GM18508 (cell line): ENCODE data around the gene OSTN.
A peak's percentile ranks its signal among the peaks of the same experiment; 100 is the strongest.
"Not testable (repeated sequence)": the region's sequence is repeated elsewhere in the genome, so short reads cannot be mapped to it uniquely, and the experiment has no call there.

Experiments used
- ATAC-seq: cut with Tn5 transposase; IDR thresholded peaks from one replicate; pipeline ENCODE4 v1.9.1; 2021; ENCODE audit warnings: moderate number of reproducible peaks; ENCODE audit not compliant: insufficient read depth, unreplicated experiment

OSTN gene

DNA sequence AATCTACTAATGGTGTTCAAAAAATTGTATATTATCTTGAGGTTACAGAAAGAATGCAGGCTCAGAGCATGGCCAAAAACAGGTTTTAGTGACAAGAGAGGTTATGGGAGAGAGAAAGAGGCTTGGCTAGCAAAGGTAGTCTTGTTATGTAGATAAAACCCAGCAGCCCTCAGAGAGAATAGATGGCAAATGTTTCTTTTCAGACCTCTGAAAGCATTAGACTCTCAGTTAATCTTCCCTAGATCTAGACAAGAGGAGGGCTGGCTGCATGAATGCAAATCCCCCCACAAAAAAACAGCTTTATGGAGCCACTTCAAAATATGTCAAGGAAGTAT lies 62.2 kb downstream of the OSTN start:
- no peak for ATAC-seq

DNA sequence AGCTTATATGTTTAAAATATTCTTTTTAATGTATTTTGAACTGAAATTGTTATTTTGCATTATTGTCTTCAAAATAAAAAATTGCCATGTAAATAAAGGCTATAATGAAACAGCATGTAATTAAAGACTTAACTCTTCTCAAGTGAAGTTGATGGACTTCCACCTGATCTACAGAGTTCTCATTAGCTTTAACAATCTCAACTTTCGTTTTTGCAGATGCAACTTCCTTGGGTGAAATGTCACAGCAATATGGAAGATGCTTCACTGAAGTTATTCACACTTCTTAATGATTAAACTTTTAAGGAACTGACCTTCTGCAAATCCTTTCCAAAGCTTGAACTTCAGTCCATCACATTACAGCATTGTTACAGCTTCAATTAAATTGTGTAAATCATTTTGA lies 63.6 kb downstream of the OSTN start:
- peak; percentile 59 for ATAC-seq

DNA sequence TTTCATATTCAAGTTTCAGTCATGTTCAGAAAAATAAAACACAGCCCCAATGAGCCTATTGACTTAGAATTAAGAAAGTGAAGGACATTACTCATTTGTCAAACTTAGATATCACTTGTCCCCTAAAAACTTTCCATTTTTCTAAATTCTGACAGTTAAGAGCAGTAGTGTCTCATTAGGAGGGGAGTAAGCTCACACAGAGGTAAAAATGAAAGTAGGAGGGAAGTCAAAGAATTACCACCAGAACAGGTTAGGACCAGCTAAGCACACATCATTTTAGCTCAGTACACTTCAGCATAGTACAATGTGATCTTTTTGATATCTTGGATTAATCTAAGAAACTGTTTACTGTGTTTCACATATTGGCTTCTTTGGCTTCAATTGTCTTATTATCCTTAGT lies 64.3 kb downstream of the OSTN start:
- peak; percentile 80 for ATAC-seq

DNA sequence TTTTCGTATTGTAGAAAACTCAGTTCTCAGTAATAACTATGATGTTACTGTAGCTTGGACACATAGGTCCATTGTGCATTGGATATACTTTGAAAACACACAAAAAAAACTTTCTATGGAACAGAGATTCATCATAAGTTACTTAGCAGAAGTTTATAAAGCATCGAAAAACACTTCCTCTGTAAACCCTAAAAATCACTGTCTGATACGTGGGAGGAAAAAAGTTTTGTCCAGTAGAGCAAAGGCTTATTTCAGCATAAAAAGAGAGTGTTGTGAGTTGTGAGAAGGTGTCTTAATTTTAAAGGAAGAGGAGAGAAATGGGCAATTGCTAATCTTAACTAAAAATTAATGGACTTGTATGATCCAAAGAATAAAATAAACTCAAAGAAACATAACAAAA lies 64.8 kb downstream of the OSTN start:
- no peak for ATAC-seq

DNA sequence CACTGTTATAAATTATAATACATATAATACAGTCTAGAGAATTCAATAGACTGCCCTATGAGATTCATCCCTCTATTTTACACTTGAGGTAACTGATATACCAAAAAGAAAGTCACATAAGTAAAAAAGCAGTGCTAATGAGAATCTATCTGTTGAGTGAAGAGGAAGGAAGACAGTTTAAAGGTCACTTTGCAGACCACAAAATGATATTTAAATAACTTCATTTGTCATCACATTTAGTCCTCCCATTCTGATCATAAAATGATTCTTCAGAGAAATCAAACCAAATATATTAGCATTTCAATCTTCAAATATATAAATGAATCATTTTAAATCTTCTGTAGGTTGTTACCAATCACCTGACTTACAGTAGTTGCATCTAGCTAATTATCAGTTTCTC lies 69.7 kb downstream of the OSTN start:
- ATAC-seq, result no peak

DNA sequence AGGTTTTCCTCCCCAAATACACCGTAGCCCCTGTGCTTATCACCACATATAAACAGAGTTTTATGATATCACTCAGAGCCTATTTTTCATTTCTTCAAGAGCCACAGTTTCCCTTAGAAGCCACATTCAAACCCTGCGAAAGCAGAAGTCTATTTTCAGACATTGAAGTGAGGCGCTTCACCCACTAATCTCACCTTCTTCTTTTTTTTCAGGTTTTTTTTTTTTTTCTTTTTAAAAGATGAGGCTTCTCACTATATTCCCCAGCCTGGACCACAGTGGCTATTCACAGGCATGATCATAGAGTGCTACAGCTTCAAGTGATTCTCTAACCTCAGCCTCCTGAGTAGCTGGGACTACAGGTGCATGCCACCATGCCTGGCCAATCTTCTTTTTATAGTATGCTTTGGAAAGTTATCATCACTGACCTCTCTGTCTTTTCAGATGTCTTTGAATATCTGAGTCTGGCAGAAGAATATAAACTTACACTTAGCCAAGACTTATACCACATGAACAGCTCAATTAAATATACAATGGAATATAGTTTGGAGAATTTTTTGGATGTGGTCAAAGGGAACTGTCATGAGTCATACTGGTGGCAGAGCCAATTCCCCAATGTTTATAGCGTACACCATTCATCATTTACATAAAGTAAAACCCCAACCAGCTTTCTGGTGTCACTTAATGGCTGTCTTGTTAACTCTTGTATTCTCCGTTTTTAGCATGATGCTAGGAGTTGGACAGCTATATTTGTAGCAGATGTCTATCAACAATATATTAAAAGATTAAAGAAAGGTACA lies 70.4 kb downstream of the OSTN start:
- ATAC-seq, result peak; percentile 57

DNA sequence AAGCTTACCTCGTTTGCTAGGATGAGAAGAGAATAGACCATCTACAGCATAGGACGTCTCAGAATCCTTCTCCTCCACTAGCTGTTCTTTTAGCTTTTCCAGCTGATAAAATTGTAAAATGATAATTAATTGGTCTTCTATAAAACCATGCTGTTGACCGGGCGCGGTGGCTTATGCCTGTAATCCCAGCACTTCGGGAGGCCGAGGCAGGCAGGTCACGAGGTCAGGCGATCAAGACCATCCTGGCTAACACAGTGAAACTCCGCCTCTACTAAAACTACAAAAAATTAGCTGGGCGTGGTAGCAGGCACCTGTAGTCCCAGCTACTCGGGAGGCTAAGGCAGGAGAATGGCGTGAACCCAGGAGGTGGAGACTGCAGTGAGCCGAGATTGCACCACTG lies 76.2 kb downstream of the OSTN start:
- ATAC-seq, result not testable (repeated sequence)

DNA sequence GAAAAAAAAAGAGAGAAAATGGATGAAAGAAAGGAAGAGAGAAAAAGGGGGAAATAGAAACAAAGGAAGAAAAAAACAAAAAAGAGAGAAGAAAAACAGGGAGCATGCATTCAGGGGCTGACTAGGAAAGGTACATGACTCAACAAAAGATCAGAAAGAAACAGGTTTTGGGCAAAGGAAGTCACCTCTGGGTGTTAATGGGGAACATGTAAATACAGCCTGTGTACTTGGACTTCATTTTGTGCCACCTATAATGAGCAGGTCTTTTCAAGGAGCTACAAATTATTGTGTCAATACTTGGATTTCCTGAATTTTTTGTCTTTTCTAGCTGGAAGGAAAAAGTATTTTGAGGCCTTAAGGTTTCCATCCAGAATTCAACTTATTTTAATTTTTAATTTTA lies 76.7 kb downstream of the OSTN start:
- ATAC-seq, result no peak

DNA sequence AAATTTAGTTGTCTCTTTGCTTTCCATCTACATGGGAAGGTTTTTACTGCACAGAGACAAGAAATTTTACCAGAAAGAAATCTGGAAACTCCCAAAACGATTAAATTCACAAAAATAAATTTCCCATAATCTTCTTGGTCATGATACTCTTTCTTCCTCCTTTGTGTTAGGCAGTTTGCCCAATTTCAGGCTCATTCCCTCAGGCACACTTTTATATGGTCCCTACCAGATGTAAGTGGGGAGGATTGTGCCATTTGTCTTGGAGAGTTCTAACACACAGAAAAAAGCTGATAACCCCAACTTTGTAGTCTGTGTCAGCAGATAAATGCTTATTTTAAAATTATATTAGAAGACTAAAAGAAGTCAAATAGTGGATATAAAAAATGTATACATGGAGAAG lies 81.1 kb downstream of the OSTN start:
- no peak for ATAC-seq

DNA sequence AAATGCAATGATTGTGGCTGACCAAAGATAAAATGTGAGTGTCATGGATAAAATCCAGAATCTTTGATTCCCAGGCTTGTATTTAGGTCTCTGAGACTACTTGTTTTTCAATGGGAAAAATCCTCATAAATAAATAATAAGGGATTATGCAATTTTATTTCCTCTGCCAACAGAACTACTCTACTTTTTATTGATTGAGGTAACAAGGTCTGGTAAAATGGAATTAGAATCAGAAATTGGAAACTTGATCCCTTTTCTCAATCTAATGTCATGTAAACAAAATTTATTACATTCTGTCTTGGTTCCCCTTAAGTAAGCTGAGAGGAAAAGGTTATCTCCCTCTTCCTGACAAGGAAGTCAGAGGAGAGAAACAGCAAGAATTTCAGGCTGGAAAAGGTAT lies 81.8 kb downstream of the OSTN start:
- ATAC-seq, result no peak

DNA sequence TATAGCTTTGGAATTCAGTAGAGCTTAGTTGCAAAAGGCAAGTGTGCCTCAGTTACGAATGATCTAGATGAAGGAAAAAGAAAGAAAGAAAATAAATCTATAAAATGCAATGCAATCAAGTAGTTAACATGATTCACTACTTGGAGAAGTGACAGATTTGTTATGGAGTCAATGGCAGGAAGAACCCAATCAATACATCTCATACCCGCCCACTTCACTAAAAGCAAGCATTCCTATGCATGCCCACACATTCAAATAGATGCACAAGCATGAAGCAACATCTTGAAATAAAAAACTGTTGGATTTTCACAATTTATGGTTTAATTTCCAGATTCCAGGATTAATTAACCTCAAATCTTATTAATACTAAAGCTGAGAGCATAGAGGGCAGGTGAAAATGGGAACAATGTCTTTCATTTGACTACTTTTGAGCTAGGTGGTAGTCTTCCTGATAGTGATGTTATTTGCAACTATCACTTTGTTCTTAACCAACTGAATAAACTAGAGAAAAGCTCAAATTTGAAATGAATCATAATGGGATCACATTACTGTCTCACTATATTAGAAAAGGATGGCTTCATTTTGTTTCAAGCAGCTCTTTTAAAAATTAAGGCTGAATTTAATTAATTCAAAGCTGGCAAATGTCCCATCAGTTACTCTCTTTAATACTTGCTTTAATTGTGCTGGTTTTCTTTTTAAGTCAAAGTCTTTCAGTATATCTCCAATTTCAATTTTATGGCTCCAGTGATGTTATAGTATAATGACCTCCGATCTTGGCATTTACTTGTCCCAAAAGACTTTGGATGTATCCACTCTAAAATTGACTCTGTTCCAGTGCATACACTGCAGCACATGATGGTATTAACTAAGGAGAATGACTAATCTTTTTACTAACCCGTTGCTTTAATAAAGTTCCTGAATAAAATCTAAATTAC lies 83.5 kb downstream of the OSTN start:
- no peak for ATAC-seq

DNA sequence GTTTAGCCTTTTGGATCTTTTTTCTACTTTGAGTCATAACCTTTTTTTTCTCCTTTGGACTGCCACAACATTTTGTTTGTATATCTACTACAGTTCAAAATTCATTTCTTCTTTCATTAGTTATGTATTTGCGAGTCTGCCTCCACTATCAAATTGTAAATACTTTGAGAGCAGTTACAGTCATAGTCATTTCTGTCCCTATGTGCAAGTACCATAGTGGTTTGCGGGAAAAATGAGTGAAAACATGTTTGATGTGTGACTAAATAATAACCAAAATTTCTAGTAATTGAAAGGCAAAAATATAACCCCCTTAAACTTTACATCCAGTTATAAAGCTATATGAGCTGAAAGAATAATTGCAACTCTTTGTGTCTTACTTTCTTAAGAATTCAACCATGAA lies 84.4 kb downstream of the OSTN start:
- peak; percentile 63 for ATAC-seq

DNA sequence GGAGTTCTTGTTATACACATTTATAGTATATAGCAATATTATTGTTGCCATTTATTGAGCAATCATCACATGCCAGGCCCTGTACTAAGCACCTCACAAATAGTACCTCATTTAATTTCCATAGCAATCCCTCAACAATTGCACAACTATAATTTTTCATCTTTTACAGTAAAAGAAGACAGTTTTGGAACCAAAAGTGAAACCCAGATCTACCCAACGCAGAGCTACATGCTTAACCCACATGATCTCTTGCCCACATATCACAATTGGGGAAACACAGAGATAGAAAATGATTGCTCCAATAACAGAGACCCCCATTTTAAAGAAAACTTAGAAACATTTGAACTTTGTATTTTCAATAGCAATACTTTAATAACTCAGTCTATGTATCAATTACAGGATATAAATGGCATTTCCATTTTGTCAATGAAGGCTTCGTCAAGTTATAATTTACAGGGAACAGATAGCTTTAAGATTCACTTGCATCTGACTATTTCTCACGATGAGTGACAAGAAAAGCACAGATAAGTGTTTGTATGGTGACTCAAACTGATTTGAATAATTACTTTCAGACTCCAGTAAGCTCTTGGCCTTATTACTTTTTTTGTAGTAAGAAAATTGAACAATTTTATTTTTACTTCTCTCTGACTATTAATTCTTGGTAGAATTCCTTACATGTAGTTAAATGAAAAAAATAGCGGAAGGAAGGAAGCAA lies 91.4 kb downstream of the OSTN start:
- ATAC-seq, result peak; percentile 59

DNA sequence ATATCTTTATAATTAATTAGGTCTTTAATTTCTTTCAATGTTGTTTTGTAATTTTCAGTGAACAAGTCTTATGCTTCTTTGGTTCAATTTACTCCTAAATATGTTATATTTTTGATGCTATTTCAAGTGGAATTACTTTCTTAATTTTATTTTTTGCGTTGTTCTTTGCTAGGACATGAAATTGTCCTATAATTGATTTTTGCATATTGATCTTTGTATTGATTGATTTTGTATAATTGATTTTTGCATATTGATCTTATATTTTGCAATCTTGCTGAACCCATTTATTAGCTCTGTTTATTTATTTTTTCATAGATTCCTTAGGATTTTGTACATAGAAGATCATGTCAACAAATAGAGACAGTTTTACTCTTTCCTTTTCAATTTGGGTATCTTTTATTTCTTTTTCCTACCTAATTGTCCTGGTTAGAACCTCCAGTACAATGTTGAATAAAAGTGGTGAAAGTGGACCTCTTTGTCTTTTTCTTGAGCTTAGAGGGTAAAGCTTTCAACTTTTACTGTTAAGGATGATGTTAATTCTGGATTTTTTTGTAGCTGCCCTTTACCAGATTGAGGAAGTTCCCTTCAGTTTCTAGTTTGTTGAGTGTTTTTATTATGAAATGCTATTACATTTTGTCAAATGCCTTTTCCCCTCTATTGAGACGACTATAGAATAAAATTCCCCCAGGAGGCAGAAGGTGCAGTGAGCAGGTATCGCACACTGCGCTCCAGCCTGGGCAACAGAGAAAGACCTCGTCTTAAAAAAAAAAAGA lies 93.4 kb downstream of the OSTN start:
- ATAC-seq, result no peak

DNA sequence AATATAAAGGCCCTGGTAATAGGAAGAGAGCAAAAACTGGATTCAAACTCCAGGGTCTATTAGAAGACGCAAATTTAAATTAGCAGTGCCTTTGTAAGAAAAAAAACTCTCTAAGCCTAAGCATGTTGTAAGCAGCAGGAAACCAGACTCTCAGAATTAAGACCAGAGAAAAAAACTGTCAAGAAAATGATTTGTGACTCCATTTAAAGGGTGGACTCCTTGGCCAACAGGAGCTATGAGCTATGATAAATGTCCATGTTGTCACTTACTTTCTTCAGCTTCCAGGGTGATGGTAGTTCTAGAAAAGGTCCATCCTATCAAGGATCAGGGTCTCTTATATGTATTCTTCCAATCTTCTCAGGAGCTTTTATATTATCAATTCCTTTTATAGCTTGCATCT lies 95.2 kb downstream of the OSTN start:
- no peak for ATAC-seq

DNA sequence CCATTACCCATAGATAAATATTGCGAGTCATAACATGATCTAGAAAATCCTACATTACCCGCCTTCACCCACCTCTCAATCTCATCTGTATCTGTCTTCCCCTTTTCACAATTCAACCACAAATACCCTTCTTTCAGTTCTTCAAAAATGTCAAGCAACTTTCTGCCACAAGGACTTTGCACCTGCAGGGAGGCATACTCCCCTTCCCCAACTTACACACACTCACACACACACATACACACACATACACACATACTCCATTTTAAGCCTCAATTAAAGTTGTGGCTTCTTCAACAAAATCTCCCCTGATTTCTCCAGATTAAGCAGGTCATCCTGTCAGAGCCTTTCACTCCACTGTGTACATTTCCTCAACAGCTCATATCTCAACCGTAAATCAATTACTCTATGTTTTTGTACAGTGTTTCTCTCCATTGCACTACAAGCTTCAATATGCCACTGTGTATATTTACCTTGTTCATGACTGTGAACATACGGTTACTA lies 97.0 kb downstream of the OSTN start:
- ATAC-seq, result peak; percentile 82

DNA sequence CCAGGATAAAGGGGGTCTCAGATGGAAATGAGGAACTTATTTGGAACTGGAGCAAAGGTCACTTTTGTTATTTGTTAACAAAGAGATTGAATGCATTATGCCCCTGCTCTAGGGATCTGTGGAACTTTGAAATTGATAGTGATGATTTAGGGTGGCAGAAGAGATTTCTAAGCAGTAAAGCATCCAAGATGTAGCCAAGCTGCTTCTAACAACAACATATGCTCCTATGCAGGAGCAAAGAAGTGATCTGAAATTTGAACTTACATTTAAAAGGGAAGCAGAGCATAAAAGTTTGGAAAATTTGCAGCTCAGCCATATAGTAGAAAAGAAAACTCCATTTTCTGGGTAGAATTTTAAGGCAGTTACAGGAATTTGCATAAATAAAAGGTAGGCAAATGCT lies 99.8 kb downstream of the OSTN start:
- no peak for ATAC-seq

DNA sequence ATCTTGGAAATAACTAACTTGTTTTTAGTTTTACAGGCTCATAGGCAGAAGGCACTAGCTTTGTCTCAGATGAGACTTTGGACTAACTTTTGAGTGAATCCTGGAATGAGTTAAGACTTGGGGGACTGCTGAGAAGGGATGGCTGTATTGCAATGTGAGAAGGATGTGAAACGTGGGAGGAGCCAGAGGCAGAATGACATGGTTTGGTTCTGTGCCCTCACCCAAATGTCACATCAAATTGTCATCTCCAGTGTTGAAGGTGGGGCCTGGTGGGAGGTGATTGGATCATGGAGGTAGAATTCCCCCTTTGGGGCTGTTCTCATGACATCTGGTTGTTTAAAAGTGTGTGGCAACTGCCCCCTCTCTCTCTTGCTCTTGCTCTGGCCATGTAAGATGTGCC lies 101.4 kb downstream of the OSTN start:
- ATAC-seq, result no peak

DNA sequence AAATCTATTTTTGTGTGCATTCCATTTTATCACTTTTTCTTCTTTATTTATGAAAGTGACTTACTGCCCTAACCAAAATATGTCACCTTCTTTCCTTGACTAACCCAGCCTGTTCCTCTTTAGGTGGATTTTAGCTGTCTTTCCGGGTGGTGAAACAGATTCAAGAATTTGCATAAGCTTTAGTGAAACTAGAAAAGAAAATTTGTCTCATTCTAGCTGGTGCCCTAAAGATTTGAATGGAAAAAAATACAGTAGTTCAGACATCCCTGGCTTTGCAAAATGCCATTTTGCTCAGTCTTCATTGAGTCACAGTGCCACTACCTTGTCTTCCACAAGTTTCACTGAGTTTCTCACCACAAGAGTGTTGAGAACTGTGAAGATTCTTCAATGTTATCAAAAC lies 102.0 kb downstream of the OSTN start:
- peak; percentile 66 for ATAC-seq

DNA sequence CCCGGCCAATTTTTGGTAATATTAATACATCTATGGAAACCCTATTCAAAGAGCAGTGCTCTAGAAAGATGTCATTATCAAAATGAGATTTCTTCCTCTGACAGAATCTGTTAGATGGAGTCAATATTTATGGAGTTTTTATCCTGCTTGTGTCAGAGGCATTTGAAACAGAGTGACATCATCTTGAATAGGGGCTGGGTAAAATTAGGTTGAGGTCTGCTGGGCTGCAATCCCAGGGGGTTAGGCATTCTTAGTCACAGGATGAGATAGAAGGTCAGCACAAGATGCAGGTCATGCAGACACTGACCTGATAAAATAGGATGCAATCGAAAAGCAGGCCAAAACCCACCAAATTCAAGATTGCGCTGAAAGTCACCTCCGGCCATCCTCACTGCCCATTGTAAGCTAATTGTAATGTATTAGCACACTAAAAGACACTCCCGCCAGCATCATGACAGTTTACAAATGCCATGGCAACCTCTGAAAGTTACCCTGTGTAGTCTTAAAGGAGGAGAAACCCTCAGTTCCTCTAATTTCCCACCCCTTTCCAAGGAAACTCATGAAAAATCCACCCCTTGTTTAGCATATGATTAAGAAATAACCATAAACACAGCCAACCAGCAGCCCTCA lies 102.9 kb downstream of the OSTN start:
- no peak for ATAC-seq
